Measurements from ENCODE around the gene FRMD6.
"Not testable (repeated sequence)": the region's sequence is repeated elsewhere in the genome, so short reads cannot be mapped to it uniquely, and the experiment has no call there.

Gene FRMD6

GRCh38 chr14:51633298-51633697 is 18.4 kb upstream of the FRMD6 start:
- DNase-seq: not testable (repeated sequence)

- DNase-seq: no peak
Observed at GRCh38 chr14:51636109-51636508, 15.6 kb upstream of the FRMD6 start.

- DNase-seq: no peak
Observed at GRCh38 chr14:51638071-51638944, 13.4 kb upstream of the FRMD6 start.

GRCh38 chr14:51639668-51640316 is 11.9 kb upstream of the FRMD6 start:
- no peak for DNase-seq

GRCh38 chr14:51643140-51643539 is 8.6 kb upstream of the FRMD6 start:
- no peak for DNase-seq

GRCh38 chr14:51644217-51644933 is 7.3 kb upstream of the FRMD6 start:
- DNase-seq: no peak

- DNase-seq: no peak
Observed at GRCh38 chr14:51648296-51648695, 3.4 kb upstream of the FRMD6 start.

GRCh38 chr14:51650716-51651387 is 858 bp upstream of the FRMD6 start:
- DNase-seq: no peak

GRCh38 chr14:51652168-51653078 is 713 bp downstream of the FRMD6 start:
- no peak for DNase-seq

- no peak for DNase-seq
Observed at GRCh38 chr14:51653079-51653774, 1.5 kb downstream of the FRMD6 start.

- DNase-seq: no peak
Observed at GRCh38 chr14:51653775-51654532, 2.2 kb downstream of the FRMD6 start.

GRCh38 chr14:51654533-51654845 is 2.8 kb downstream of the FRMD6 start:
- no peak for DNase-seq

GRCh38 chr14:51657762-51658161 is 6.1 kb downstream of the FRMD6 start:
- no peak for DNase-seq

GRCh38 chr14:51658441-51659173 is 6.9 kb downstream of the FRMD6 start:
- no peak for DNase-seq

- no peak for DNase-seq
Observed at GRCh38 chr14:51660741-51661140, 9.0 kb downstream of the FRMD6 start.

- no peak for DNase-seq
Observed at GRCh38 chr14:51661504-51661903, 9.8 kb downstream of the FRMD6 start.

GRCh38 chr14:51663783-51664326 is 12.1 kb downstream of the FRMD6 start:
- DNase-seq: no peak

GRCh38 chr14:51666070-51666469 is 14.4 kb downstream of the FRMD6 start:
- DNase-seq: no peak

- DNase-seq: no peak
Observed at GRCh38 chr14:51666826-51667225, 15.1 kb downstream of the FRMD6 start.

- DNase-seq: no peak
Observed at GRCh38 chr14:51668870-51669269, 17.2 kb downstream of the FRMD6 start.
